WTC11 (cell line): ENCODE measurements around the gene CLEC1B. TPM values are rescaled to one million over a fixed set of nuclear protein-coding genes. Genes with fewer than 3 reads are reported as not detected.

Experiments
- ATAC-seq: fragments of 200-7000 bp; cut with Tn5 transposase; 2 replicates; pipeline ENCODE4 v1.10.0; 2021; ENCODE audit warnings: mild to moderate bottlenecking, moderate library complexity
- CTCF ChIA-PET: fragments of 300-600 bp; sonication (Branson Sonifier 250); formaldehyde crosslinking; loops from one replicate; lab custom pipeline; 2021; ENCODE audit warnings: antibody characterized with exemption; lab: Charles Lee
- POLR2A ChIA-PET: fragments of 350-600 bp; sonication (Branson Sonifier 250); formaldehyde crosslinking; loops from one replicate; lab custom pipeline; 2021; ENCODE audit warnings: antibody characterized with exemption; lab: Charles Lee
- DNase-seq: peaks from one replicate; pipeline ENCODE4 v3.0.0; 2021; ENCODE audit warnings: low spot score
- H3K27ac Mint-ChIP-seq: 2 replicates; pipeline ENCODE4 v1.8.0; 2021; ENCODE audit warnings: mixed read lengths
- H3K27me3 Mint-ChIP-seq: 2 replicates; pipeline ENCODE4 v1.8.0; 2021; ENCODE audit warnings: low read depth, mild to moderate bottlenecking, moderate library complexity, mixed read lengths
- H3K36me3 Mint-ChIP-seq: 2 replicates; pipeline ENCODE4 v1.8.0; 2021; ENCODE audit warnings: mixed read lengths
- H3K4me1 Mint-ChIP-seq: 2 replicates; pipeline ENCODE4 v1.8.0; 2022; ENCODE audit warnings: mixed read lengths
- H3K4me3 Mint-ChIP-seq: 2 replicates; pipeline ENCODE4 v1.8.0; 2021; ENCODE audit warnings: mild to moderate bottlenecking, moderate library complexity, mixed read lengths
- H3K9me3 Mint-ChIP-seq: 2 replicates; pipeline ENCODE4 v1.8.0; 2021; ENCODE audit warnings: mixed read lengths
- CREB1 ChIP-seq: sonication (generic); formaldehyde crosslinking; IDR thresholded peaks from 2 replicates; pipeline ENCODE4 v1.8.0; 2023; ENCODE audit warnings: mild to moderate bottlenecking, missing genetic modification reagents
- E2F4 ChIP-seq: sonication (generic); formaldehyde crosslinking; IDR thresholded peaks from 2 replicates; pipeline ENCODE4 v1.8.1; 2022; ENCODE audit warnings: low read depth, mild to moderate bottlenecking, moderate library complexity, missing genetic modification reagents, borderline replicate concordance
- FOXP1 ChIP-seq: sonication (generic); formaldehyde crosslinking; IDR thresholded peaks from 2 replicates; pipeline ENCODE4 v1.8.0; 2022; ENCODE audit warnings: missing genetic modification reagents, mild to moderate bottlenecking, moderate library complexity, borderline replicate concordance
- FOXP4 ChIP-seq: sonication (generic); formaldehyde crosslinking; IDR thresholded peaks from 2 replicates; pipeline ENCODE4 v1.8.0; 2022; ENCODE audit warnings: mild to moderate bottlenecking, missing genetic modification reagents
- KAT7 ChIP-seq: sonication (generic); formaldehyde crosslinking; IDR thresholded peaks from 2 replicates; pipeline ENCODE4 v1.8.1; 2023; ENCODE audit warnings: missing genetic modification reagents, mild to moderate bottlenecking, borderline replicate concordance
- NR2C2 ChIP-seq: sonication (generic); formaldehyde crosslinking; IDR thresholded peaks from 2 replicates; pipeline ENCODE4 v1.8.0; 2022; ENCODE audit warnings: mild to moderate bottlenecking, missing genetic modification reagents
- SMAD3 ChIP-seq: sonication (generic); formaldehyde crosslinking; IDR thresholded peaks from 2 replicates; pipeline ENCODE4 v1.8.0; 2022; ENCODE audit warnings: missing genetic modification reagents, mild to moderate bottlenecking, borderline replicate concordance
- ZNF121 ChIP-seq: sonication (generic); formaldehyde crosslinking; IDR thresholded peaks from 2 replicates; pipeline ENCODE4 v1.8.0; 2023; ENCODE audit warnings: missing genetic modification reagents
- ZNF138 ChIP-seq: sonication (generic); formaldehyde crosslinking; conservative IDR thresholded peaks from 2 replicates; pipeline ENCODE4 v1.8.1; 2022; ENCODE audit warnings: mild to moderate bottlenecking, moderate library complexity, missing genetic modification reagents
- ZNF219 ChIP-seq: sonication (generic); formaldehyde crosslinking; IDR thresholded peaks from 2 replicates; pipeline ENCODE4 v1.8.0; 2023; ENCODE audit warnings: missing genetic modification reagents, mild to moderate bottlenecking, borderline replicate concordance
- ZNF317 ChIP-seq: sonication (generic); formaldehyde crosslinking; IDR thresholded peaks from 2 replicates; pipeline ENCODE4 v1.8.1; 2023; ENCODE audit warnings: low read depth, mild to moderate bottlenecking, moderate library complexity, missing genetic modification reagents, borderline replicate concordance
- ZNF423 ChIP-seq: fragments of 250-450 bp; sonication (Bioruptor Pico); IDR thresholded peaks from 2 replicates; pipeline ENCODE4 v2.1.2; 2022; ENCODE audit warnings: mild to moderate bottlenecking, moderate library complexity
- total RNA-seq: library from RNA; stranded (reverse); gene quantifications from 3 replicates; pipeline ENCODE4 v1.2.3, GENCODE V29; 2021
- TF ChIP-seq, protein P1 (sequence below): sonication (generic); formaldehyde crosslinking; conservative IDR thresholded peaks from 2 replicates; pipeline ENCODE4 v1.8.1; 2023; ENCODE audit warnings: mild to moderate bottlenecking, low read depth, missing genetic modification reagents, moderate library complexity
- TF ChIP-seq, protein P2 (sequence below): fragments of 250-450 bp; sonication (Bioruptor Pico); IDR thresholded peaks from 2 replicates; pipeline ENCODE4 v1.9.0; 2021; ENCODE audit warnings: mild to moderate bottlenecking
- TF ChIP-seq, protein P3 (sequence below): sonication (generic); formaldehyde crosslinking; IDR thresholded peaks from 2 replicates; pipeline ENCODE4 v1.8.0; 2022; ENCODE audit warnings: mild to moderate bottlenecking, missing genetic modification reagents
- TF ChIP-seq, protein P4 (sequence below): sonication (generic); formaldehyde crosslinking; IDR thresholded peaks from 2 replicates; pipeline ENCODE4 v1.8.1; 2023; ENCODE audit warnings: mild to moderate bottlenecking, missing genetic modification reagents, moderate library complexity
- TF ChIP-seq, protein P5 (sequence below): fragments of 200-600 bp; IDR thresholded peaks from 2 replicates; pipeline ENCODE4 v1.8.0; 2022; ENCODE audit warnings: antibody characterized with exemption

Gene CLEC1B
- total RNA-seq, 1 experiment from 2014 or later: not detected

DNA sequence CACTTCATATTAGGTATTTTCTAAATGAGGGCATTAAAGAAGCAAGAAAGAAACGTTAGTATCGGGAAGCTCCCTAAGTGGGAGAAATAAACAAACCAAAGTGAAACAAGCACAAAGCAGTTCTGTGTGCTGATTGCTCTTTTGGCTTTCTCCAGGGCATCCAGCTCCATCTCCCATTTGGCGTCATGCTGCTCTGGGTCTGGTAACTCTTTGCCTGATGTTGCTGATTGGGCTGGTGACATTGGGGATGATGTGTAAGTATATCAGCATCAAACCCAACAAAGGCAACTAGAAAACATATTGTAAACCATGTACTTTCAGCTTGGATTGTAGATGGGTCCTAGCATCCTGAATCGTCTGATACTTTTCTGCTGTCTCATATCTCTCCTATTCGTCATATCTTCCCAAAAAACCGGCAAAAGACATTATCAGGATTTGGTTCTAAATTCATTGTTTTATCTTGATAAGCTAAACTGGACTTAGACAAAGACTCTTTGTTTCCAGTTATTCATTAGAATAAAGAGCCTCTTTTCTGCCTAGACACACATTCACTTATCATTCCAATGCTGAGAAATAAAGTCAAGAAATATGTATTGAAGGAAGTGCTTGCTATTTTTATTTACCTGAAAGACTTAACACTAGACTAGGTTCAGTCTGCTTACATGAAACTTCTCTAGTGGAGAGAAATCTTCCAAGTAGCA lies 13.9 kb upstream of the CLEC1B start (continued):
- no peak for TF ChIP-seq E2F4 (CRISPR knock-in tag)
- TF ChIP-seq, protein P1, sequence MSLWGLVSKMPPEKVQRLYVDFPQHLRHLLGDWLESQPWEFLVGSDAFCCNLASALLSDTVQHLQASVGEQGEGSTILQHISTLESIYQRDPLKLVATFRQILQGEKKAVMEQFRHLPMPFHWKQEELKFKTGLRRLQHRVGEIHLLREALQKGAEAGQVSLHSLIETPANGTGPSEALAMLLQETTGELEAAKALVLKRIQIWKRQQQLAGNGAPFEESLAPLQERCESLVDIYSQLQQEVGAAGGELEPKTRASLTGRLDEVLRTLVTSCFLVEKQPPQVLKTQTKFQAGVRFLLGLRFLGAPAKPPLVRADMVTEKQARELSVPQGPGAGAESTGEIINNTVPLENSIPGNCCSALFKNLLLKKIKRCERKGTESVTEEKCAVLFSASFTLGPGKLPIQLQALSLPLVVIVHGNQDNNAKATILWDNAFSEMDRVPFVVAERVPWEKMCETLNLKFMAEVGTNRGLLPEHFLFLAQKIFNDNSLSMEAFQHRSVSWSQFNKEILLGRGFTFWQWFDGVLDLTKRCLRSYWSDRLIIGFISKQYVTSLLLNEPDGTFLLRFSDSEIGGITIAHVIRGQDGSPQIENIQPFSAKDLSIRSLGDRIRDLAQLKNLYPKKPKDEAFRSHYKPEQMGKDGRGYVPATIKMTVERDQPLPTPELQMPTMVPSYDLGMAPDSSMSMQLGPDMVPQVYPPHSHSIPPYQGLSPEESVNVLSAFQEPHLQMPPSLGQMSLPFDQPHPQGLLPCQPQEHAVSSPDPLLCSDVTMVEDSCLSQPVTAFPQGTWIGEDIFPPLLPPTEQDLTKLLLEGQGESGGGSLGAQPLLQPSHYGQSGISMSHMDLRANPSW (CRISPR knock-in tag): no peak
- TF ChIP-seq, protein P2, sequence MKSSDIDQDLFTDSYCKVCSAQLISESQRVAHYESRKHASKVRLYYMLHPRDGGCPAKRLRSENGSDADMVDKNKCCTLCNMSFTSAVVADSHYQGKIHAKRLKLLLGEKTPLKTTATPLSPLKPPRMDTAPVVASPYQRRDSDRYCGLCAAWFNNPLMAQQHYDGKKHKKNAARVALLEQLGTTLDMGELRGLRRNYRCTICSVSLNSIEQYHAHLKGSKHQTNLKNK (CRISPR knock-in tag): no peak
- TF ChIP-seq, protein P3, sequence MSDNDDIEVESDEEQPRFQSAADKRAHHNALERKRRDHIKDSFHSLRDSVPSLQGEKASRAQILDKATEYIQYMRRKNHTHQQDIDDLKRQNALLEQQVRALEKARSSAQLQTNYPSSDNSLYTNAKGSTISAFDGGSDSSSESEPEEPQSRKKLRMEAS (CRISPR knock-in tag): no peak
- no peak for TF ChIP-seq CREB1 (CRISPR knock-in tag)
- TF ChIP-seq FOXP4 (CRISPR knock-in tag): no peak
- TF ChIP-seq KAT7 (CRISPR knock-in tag): no peak

DNA sequence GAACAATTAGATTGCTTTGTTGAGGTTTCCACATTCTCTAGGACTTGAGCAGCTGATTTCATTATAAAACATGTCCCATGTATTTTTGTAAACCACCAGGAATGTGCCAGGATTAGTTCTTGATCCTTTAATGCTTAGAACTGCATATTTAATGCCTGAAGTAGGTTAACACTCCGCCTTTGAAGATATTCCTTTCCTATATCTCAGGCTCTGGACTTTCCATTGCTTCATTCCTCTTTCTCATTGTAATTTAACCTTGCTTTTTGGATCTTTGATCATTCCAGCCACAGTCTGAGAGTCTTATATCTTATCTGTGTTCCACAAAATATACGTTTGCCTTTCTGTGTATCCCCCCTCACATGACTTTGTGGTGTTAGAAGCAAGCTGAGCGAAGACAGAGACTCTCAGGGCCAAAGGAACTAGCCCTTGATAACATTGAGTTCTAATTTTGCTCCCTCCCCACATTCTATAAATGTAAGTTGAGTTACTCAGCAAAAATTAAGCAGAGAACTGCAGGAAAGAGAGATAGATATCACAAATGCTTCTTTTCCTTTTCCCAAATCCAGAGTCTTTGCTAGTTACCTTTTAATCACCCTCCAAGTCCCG lies 2.4 kb upstream of the CLEC1B start:
- DNase-seq (no peak), ATAC-seq (no peak)
- POLR2A ChIA-PET: no interaction called here
- TF ChIP-seq, protein P4, sequence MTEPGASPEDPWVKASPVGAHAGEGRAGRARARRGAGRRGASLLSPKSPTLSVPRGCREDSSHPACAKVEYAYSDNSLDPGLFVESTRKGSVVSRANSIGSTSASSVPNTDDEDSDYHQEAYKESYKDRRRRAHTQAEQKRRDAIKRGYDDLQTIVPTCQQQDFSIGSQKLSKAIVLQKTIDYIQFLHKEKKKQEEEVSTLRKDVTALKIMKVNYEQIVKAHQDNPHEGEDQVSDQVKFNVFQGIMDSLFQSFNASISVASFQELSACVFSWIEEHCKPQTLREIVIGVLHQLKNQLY (CRISPR knock-in tag): no peak
- TF ChIP-seq ZNF219 (CRISPR knock-in tag): no peak
- TF ChIP-seq FOXP1 (CRISPR knock-in tag): no peak
- no peak for TF ChIP-seq ZNF423 (CRISPR knock-in tag)
- no peak for TF ChIP-seq ZNF317 (CRISPR knock-in tag)
- TF ChIP-seq ZNF138 (CRISPR knock-in tag): no peak
- TF ChIP-seq NR2C2 (CRISPR knock-in tag): no peak
- no peak for TF ChIP-seq SMAD3 (CRISPR knock-in tag)
- TF ChIP-seq ZNF121 (CRISPR knock-in tag): no peak
- TF ChIP-seq, protein P5, sequence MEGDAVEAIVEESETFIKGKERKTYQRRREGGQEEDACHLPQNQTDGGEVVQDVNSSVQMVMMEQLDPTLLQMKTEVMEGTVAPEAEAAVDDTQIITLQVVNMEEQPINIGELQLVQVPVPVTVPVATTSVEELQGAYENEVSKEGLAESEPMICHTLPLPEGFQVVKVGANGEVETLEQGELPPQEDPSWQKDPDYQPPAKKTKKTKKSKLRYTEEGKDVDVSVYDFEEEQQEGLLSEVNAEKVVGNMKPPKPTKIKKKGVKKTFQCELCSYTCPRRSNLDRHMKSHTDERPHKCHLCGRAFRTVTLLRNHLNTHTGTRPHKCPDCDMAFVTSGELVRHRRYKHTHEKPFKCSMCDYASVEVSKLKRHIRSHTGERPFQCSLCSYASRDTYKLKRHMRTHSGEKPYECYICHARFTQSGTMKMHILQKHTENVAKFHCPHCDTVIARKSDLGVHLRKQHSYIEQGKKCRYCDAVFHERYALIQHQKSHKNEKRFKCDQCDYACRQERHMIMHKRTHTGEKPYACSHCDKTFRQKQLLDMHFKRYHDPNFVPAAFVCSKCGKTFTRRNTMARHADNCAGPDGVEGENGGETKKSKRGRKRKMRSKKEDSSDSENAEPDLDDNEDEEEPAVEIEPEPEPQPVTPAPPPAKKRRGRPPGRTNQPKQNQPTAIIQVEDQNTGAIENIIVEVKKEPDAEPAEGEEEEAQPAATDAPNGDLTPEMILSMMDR: no peak
- Mint-ChIP-seq H3K27ac (no peak overlapping the region), H3K4me3 (no peak overlapping the region), H3K36me3 (no peaks in the 10 kb centered on the region; the same call in 1 of the 2 replicates), H3K27me3 (no peaks in the 10 kb centered on the region; the same call in 1 of the 2 replicates), H3K9me3 (peaks cover 7% of the 10 kb centered on the region), H3K4me1 (no peaks in the 10 kb centered on the region)
- CTCF ChIA-PET: no interaction called here
